Hypothalamus (tissue), 51 donors: Measurements from ENCODE around the gene TNNT2.
A peak's percentile ranks its signal among the peaks of the same experiment; 100 is the strongest.

Experiments used
- DNase-seq, 51 donors: peaks; one replicate each; lab custom pipeline; 2025; lab: John Stamatoyannopoulos, UW

The TNNT2 gene

DNA sequence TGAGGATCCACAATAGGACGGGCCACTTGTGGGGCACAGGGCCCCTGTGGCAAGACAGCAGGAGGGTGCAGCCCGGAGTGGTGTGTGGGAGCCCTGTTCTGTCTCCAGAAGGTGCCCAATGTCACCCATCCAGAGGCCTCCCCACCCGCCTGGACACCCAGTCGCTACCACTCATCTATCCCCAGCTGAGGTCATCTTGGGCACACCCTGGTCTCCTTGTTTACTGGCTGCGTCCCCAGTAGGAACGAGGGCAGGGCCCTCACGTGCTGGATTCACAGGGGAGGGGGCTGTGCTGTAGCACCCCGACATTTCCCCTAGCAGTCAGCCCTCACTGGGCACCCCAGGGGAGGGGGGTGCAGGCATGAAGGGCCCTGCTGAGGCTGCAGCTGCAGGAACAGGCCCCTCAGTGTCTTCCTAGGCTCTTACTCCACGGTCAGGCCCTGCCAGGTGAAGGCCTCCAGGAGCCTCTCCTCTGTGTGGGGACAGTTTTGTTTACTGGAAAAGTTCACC, 2.3 kb upstream of the TNNT2 start:
- no peak for DNase-seq

DNA sequence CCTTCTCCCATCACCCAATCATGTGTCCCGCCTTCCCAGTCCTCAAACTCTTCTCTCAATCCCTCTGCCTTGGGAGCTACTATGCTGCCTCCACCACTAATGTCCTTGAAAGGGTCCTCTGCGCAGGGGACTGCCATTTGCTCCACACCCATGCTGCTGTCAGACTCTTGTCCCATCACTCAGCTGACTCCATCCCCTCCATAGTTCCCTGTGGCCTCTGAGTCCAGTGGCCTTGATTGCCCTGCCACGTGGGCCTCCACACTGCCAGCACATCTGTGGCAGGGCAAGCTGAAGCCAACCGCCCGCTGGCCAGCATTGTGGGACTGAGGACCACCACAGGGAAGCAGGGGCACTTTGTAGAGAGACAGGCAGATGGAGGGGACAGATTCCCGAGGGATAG, 1.3 kb upstream of the TNNT2 start:
- DNase-seq, result no peak

DNA sequence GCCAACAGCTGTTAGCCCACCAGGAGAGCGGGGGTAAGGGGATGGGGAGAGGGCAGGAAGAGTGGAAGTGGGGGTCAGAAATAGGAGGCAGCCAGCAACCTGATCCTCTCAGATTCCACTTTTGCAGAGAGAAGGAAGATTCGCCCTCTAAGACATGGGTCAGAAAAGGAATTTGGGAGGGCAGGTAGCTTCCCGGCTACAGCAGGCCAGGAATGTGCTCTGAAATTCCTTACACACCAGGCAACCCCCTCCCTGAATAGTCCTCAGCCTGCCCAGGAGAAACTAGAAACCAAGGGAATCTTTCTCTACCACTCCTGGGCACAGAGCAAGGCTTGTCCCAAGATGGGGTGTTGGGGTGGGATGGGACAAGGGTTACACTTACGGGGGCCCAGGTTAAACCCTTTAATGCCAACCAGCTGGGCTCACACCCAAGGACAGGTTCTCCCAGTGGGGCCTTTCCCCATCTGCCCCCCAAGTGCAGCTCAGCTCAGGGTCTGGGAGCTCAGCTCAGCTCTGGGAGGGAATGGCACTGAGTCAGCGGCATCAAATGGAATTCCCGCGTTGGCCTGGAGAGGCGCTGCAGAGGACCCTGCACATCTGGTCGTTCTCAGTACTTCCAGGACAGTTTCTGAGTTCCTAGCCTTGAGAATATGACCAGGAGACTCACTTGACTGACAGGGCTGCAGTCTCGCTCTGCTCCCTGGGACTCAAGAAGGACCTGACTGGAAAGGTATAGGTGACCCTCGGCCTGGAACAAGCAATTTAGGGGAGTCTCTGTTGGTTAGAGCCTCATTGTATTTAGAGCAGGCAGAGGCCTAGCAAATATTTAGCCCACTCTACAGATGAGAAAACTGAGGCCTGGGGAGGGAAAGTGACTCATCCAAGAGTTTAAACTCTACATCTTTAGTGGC, 761 bp downstream of the TNNT2 start:
- no peak for DNase-seq

DNA sequence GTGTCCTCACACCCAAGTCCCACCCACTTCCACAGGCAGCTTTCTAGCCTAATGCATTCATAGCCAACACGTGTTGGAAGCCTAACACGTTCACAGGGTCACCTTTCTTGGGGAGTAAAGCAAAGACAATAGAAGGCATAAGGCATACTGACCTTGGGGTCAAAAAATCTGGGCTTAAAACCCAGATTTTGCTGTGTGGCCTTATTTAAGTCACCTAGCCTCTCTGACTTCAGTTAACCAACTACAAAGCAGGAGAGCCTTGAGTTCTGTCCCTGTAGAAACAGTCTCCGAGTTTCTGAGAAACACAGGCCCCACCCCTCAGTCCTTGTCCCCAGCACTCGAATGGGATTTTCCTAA, 1.4 kb downstream of the TNNT2 start:
- no peak for DNase-seq

DNA sequence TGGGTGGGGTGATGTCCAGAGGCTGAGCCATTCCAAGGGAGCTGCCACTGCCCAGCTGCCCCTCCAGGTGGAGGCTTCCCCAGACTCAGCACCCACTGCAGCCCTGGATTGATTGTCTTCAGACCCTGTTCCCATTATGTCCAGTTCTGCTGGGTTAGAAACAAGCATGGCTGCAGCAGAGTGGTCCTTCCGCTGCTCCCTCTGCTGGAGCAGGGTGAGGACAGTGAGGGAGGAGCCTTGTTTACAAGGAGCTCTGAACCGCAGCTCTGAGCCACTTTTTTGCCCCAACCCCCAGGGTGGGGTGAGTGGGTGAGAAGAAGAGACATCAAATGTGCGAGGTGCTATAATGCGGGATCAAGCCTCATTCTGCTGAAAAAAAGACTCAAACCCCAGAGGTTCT, 2.3 kb downstream of the TNNT2 start:
- no peak for DNase-seq

DNA sequence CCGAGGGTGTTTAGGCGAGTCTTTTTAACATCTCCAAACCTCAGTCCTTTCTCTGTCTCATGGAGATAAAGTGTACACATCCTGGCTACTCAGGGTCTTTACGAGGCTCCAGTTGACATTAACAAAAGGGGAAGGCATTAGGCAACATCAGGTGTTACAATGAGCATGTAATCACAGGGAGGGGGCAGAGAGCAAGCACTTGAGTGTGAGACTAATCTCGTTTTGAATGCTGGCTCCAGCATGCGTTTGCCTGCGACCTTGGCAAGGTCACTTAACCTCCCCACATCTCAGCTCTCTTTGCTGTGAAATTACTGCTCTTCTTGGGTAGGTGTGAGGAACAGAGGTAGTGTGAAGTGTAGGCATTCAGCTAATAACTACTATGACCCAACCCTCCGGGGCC, 3.1 kb downstream of the TNNT2 start:
- no peak for DNase-seq

DNA sequence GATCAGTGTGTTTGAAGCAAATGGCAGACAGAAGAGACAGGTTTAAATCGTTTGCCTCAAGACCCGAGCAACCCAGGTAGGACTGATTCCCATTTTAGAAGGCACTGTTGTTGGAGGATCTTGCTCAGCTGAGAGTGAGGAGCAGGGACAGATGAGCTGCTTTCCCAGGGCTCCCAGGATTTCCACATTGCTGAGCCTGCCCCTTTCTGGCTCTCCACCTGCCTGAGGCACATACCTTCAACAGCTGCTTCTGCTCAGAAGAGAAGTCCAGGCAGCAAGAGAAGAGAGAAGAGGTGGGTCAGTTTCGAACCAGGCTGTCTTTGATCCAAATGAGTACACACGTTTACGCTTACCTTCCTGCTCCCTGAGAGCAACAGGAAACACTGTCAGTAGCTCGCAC, 5.7 kb downstream of the TNNT2 start:
- no peak for DNase-seq

DNA sequence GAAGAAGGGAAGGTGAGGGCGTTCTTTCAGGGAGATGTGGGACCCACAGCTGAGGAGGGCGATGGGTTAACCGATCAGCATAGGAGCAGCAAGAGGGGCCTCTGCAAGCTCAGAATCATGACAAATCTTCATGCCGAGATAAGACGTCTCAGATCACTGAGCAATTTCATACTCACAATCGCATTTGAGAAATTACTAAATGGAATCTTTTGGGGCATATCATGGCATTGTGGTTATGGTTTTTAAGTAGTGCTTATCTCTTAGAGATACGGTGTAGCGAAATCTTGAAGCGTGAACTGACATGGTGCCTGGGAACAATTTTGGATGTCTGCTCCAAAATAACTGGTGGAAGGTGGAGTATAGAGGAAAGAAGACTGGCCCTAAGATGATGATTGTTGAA, 6.2 kb downstream of the TNNT2 start:
- no peak for DNase-seq

DNA sequence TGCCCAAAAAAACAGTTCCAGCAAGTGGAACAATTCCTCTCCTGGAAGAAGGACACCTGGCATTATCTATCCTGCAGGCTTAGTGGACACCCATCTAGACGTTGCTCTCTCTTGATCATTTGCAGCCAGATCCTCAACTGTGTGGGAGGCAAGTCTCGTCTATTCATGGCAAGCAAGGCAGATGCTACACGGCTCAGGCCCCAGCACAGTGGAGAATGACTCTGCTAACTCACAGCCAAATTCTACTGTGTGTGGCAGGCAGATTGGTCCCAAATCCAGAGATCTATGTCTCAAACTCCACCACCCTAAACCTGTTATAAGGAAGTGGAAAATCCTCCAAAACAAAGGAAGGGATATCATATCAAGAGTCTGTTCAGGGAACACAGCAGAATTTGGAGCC, 7.0 kb downstream of the TNNT2 start:
- no peak for DNase-seq

DNA sequence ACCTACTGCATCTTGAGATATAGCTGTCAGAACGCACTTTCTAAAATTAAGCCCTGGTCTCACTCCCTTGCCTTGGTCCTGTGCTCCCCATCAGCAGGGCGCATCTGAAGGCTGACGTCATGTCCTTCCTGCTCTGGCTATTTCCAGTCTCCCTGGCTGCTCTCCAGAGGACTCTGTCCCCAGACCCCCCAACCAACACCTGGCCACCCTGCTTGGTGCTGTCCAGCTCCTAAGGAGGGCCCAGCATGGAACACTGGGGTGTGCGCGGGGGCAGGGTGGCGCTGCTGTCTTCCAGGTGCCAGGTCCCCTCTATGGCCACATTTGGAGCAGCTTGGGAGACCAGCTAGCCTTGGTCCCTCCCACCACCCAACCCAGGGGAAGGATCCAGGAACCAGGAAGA, 8.3 kb downstream of the TNNT2 start:
- DNase-seq, result no peak

DNA sequence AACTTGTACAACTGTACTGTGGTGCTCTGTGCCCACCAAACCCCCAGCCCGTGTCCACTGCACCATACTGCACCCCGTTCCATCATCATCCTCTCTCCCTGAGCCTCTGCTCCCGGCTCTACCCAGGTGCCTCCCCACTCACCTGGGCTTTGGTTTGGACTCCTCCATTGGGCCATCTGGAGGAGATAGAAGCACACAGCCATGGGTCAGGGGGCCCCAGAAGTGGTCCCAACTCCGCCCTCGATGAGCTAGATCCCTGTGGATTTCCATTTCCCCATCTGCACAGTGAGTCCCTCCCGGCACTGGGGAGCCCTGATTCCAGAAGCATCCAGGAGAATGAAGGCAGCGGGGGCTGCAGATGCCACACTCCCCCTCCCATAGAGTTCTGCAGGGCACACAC, 10.8 kb downstream of the TNNT2 start:
- no peak for DNase-seq

DNA sequence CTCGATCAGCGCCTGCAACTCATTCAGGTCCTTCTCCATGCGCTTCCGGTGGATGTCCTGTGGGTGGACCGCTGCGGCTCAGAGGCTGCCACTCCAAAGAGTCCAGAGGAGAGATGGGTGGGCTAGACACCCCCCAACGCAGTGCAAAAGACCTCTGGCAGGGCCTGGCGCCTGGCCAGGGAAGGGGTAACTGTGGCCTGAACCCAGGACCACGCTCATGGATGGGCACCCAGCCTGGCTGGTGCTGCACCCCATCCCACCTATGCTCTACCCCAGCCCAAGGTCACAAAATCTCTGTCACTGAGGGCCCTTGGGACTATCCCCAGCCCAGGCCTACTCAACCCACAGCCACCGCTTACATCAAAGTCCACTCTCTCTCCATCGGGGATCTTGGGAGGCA, 12.2 kb downstream of the TNNT2 start:
- DNase-seq, result no peak

DNA sequence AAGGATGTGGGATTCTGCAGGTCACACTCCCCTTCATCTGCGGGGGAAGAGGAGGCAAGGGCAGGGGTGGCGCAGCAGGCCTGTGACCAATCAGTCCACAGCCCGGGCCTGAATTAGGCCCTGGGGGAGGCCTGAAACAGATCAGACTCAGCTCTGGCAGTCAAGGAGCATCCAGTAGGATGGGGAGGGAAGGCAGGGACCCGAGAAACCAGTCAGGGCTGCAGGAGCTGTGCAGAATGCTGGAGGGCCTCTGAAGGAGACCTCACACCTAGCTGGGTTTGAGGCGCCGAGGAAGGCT, 12.7 kb downstream of the TNNT2 start:
- DNase-seq, result no peak

DNA sequence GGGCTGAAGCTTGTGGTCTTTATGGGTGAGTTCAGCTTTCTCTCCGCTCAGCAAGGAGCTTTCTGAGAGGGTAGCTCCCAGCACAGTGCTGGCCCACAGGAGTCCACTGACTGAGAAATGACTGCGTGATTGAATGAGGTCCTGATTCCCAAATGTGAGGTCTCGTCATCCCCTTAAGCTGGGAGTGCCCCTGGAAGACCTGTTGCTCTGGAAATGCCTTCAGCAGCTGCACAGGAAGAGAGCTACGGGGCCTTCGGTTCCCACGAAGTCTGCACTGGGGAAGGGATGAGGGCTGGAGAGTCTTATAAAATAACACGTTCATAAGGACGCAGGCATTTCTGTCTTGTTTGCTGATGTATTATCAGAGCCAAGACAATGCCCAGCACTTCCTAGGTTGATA, 14.0 kb downstream of the TNNT2 start:
- DNase-seq, result no peak

DNA sequence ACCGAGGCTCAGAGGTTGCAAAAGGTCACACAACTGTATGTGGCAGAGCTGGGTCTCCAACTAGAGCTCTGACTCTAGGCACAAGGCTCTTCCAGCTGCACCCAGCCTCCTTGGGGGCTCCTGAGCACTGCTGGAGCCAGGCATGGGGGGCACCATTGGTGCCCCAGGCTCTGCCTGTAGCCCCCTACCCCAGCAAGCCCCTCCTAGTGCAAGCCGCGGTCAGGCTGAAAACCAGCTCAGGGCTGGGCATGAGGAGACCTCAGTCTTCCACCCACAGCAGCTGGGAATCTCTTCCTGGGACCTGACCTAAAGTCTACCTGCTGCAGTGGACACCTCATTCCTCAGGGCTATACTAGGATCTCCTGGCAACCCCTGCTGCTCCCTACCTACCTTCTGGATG, 14.6 kb downstream of the TNNT2 start:
- no peak for DNase-seq

DNA sequence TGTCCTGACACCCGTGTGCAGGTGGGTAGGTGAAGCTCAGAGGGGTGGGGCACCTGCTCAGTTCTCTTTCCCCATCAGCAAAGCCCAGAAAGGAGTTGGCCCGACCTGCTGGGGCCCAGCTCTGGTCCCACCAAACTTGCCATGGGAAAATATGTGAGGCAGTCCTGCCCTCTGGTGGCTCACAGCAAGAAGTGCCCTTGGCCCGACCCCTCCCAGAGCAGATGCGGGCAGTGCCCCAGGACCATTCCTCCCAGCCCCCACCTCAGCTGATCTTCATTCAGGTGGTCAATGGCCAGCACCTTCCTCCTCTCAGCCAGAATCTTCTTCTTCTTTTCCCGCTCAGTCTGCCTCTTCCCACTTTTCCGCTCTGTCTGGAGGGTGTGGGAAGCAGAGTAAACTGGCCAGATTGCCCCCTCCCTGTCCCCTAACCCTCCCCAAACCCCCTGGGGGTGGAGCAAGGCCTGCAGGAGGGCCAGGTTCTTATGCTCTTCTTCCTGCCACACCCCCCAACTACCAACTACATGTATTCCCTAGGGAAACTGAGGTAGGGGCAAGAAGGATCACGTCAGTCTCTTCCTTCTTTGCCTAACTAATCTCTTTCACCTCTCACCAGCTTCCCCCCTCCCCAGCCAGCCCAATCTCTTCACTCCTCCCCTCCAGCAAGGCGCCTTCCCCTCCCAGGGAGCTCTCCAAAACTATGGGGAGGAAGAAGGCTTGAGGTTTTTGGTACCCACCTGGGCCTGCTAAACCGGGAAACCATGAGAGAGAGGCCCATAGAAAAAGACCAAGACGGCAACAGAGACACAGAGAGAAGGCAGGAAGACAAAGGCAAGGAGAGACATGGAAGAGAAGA, 15.6 kb downstream of the TNNT2 start:
- DNase-seq, result peak in 27 of 51 donors; percentile 3 to 51 (median 19)

DNA sequence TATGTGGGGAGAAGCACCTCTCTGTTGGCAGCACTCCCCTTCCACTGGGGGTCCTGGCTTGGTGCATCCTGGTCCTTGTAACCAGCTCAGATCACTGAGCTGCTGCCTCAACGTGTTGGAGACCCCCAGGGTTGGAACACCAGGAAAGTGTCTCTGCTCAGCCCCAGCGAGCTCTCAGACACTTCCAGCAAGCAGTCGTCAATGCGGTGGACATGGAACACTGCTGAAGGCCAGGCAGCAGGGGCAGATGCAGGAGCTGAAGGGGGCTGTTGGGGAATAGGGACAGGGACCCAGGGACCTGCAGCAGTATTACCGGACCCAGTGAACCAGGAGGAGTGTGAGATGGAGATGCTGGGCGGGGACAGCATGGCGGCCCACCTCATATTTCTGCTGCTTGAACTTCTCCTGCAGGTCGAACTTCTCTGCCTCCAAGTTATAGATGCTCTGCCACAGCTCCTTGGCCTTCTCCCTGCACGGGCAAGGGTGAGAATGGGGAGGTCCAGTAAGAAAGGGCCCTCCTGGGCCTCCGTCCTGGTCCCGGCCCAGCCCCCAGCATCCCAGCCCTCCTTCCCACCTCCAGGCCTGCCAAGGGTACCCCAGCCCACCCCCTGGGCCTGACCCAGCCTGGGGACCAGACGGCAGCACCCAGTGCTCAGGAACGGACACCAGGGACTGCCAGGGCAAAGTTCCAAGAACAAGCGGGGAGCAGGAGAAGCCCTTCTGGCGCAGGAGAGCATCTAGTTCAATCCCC, 16.4 kb downstream of the TNNT2 start:
- DNase-seq, result no peak

DNA sequence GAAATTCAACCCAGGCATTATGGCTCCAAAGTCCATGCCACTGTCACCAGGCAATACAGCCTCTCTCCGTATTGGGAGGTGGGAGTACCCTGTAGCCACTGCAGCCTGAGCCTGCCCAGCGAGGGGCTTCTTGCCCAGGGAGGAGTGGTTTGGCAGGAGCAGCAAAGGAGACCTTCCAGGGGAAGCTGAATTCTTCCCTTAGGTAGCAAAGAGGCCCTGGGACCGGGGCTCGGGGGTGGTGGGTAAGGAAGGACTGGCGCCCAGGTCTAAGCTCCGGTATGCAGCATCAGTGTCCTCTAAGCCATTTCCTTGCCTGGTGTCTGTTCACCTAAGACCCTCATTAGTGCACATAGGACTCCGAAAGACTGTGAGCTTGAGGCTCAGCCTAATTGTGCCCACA, 17.0 kb downstream of the TNNT2 start:
- DNase-seq, result no peak

DNA sequence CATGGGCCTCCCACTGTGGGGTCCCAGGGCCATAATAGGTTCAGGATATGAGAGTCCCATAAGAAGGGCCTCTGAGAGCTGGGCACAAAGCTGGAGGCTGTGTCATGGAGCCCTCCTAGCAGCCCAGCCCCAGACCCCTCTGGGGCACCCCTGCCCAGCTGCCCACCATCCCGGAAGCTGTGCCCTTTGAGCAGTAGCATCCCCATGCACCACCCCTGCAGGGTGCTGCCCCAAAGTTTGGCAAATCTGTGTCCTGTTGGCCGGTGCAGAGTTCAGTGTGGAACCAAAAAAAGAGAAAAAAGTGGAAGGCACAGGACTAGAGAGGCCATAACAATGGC, 17.6 kb downstream of the TNNT2 start:
- no peak for DNase-seq

DNA sequence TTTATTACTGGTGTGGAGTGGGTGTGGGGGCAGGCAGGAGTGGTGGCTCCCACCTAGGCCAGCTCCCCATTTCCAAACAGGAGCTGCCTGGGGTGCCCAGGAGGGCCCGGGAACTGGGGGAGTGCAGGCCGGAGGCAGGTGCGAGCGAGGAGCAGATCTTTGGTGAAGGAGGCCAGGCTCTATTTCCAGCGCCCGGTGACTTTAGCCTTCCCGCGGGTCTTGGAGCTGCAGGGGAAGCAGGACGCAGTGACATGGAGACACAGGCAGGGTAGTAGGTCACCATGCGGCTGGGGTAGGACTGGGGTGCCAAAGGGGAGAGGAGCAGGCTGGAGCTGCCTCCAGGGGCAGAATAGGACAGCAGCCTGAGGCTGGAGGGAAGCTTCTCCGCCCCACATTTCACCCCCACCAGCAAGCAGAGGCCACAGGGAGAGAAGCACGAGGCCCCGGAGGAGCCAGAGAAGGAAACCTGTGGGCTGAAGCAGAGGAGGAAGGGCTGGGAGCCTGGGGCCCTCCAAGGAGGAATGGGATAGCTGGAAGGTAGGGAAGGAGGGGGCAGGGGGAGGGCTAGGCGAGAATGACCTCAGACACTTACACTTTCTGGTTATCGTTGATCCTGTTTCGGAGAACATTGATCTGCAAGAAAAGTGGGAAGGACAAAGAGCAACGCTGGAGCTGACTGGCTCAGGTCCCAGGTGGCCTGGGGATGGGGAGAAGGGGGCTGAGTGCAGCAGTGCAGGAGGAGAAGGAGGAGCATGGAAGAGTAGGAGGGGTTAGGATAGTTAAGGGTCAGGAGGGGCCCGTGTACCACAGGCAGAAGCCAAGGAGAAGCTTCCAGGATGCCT, 18.2 kb downstream of the TNNT2 start:
- DNase-seq, result no peak

DNA sequence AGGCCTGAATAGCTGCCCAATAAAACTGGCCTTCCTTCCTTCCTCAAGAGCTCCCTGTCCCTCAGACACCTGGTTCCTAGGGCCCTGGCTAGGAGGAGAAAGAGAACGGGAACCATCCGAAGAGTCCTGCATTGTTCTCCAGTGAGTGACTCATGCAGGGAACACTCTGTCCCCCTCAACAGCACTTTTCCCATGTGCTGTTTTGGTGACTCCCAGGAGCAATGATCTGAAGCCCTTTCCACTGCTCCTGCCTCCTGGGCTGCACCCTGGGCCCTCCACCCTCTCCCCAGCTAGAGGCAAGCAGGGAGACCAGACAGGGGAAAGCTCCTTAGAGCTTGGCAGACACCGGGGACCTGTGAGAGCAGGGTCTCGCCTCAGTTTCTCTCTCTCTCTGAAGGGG, 18.9 kb downstream of the TNNT2 start:
- DNase-seq, result no peak
